ENCODE data around the gene KSR2. TPM values are rescaled to one million over a fixed set of nuclear protein-coding genes. Genes with fewer than 3 reads are reported as not detected.

KSR2 gene
- total and polyA plus RNA-seq, 2 donors from 2014 or later: 0.34 to 2.9 TPM

DNA sequence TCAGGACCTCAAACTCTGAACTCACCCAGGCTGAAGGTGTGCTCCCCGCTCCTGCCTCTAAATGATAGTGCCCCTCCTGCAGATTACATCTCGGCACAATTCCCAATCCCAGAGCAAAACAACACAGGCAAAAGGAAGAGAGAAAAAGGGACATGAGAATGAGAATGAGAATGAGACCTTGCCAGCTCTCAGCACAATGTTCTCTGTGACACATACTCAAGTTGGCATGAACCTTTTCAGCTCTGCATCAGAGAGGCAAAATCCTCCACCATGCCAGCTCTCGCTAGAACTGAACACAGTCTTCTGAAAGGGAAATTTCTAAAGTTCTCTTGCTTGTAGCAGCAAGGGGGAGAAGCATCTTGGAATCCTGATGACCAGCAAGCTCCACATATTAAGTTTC lies 84.6 kb downstream of the KSR2 start:
- DNase-seq (no peak), FAIRE-seq (no peak)
- H3K9ac ChIP-seq (ENCODE audit: low read length in 3 of 3): no peak overlapping the region
- H3K36me3 ChIP-seq (ENCODE audit: control insufficient read depth in 2 of 3, insufficient read depth in 3 of 3, low read length in 3 of 3): no peaks in the 10 kb centered on the region
- no peaks in the 10 kb centered on the region for H3K27me3 ChIP-seq (ENCODE audit: control insufficient read depth, insufficient read depth, low read length)
- no peak overlapping the region for H3K4me3 ChIP-seq (ENCODE audit: low read length in 3 of 3)
- no peak overlapping the region for H3K27ac ChIP-seq (ENCODE audit: low read depth in 2 of 2, low read length in 2 of 2)
- H3K4me1 ChIP-seq (ENCODE audit: control insufficient read depth in 2 of 3, insufficient read depth in 2 of 3, low read depth in 1 of 3, low read length in 3 of 3): no peaks in the 10 kb centered on the region
- H3K9me3 ChIP-seq (ENCODE audit: control insufficient read depth in 2 of 3, insufficient read depth in 1 of 3, low read length in 3 of 3): no peaks in the 10 kb centered on the region
- TF ChIP-seq CTCF (IDR thresholded peaks at IDR 0.05; ENCODE audit: borderline replicate concordance, extremely low read depth, insufficient read depth): no peak
- intact Hi-C loops (cut with DNase I): no loop called here

GRCh38 chr12:117882603-117883184 lies 86.1 kb downstream of the KSR2 start:
- H3K4me3 ChIP-seq (ENCODE audit: low read length in 3 of 3): no peak overlapping the region
- no peaks in the 10 kb centered on the region for H3K9me3 ChIP-seq (ENCODE audit: control insufficient read depth in 2 of 3, insufficient read depth in 1 of 3, low read length in 3 of 3)
- no peaks in the 10 kb centered on the region for H3K36me3 ChIP-seq (ENCODE audit: control insufficient read depth in 2 of 3, insufficient read depth in 3 of 3, low read length in 3 of 3)
- intact Hi-C loops (cut with DNase I): no loop called here
- FAIRE-seq: no peak
- DNase-seq: no peak
- no peaks in the 10 kb centered on the region for H3K27me3 ChIP-seq (ENCODE audit: control insufficient read depth, insufficient read depth, low read length)
- no peak for TF ChIP-seq CTCF (IDR thresholded peaks at IDR 0.05; ENCODE audit: borderline replicate concordance, extremely low read depth, insufficient read depth)
- H3K9ac ChIP-seq (ENCODE audit: low read length in 3 of 3): no peak overlapping the region
- H3K27ac ChIP-seq (ENCODE audit: low read depth in 2 of 2, low read length in 2 of 2): no peak overlapping the region
- H3K4me1 ChIP-seq (ENCODE audit: control insufficient read depth in 2 of 3, insufficient read depth in 2 of 3, low read depth in 1 of 3, low read length in 3 of 3): no peaks in the 10 kb centered on the region

GRCh38 chr12:117882181-117882580 lies 86.6 kb downstream of the KSR2 start:
- no peaks in the 10 kb centered on the region for H3K27me3 ChIP-seq (ENCODE audit: control insufficient read depth, insufficient read depth, low read length)
- no peak overlapping the region for H3K9ac ChIP-seq (ENCODE audit: low read length in 3 of 3)
- no peak for DNase-seq
- intact Hi-C loops (cut with DNase I): no loop called here
- H3K27ac ChIP-seq (ENCODE audit: low read depth in 2 of 2, low read length in 2 of 2): no peak overlapping the region
- no peak overlapping the region for H3K4me3 ChIP-seq (ENCODE audit: low read length in 3 of 3)
- no peak for FAIRE-seq
- no peaks in the 10 kb centered on the region for H3K9me3 ChIP-seq (ENCODE audit: control insufficient read depth in 2 of 3, insufficient read depth in 1 of 3, low read length in 3 of 3)
- no peaks in the 10 kb centered on the region for H3K36me3 ChIP-seq (ENCODE audit: control insufficient read depth in 2 of 3, insufficient read depth in 3 of 3, low read length in 3 of 3)
- TF ChIP-seq CTCF (IDR thresholded peaks at IDR 0.05; ENCODE audit: borderline replicate concordance, extremely low read depth, insufficient read depth): no peak
- H3K4me1 ChIP-seq (ENCODE audit: control insufficient read depth in 2 of 3, insufficient read depth in 2 of 3, low read depth in 1 of 3, low read length in 3 of 3): no peaks in the 10 kb centered on the region

DNA sequence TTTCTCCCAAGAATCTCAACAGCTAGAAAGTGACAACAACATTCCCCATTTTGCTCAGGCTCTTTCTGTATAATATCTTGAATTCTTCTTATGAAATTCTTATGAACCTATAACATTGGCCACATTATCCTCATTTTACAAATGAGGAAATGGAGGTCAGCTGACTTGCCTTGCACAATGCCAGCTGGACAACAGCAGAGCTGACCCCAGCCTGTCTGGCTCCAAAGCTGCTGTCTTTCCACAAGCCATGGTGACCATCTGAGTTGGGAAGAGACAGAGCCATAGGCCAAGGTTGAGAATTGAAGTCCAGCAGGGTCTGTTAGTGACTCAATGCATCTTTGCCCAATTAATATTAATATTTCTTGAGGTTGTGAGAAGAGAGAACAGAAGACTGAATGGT lies 87.3 kb downstream of the KSR2 start:
- no peak overlapping the region for H3K4me3 ChIP-seq (ENCODE audit: low read length in 3 of 3)
- intact Hi-C loops (cut with DNase I): no loop called here
- no peaks in the 10 kb centered on the region for H3K4me1 ChIP-seq (ENCODE audit: control insufficient read depth in 2 of 3, insufficient read depth in 2 of 3, low read depth in 1 of 3, low read length in 3 of 3)
- no peak overlapping the region for H3K27ac ChIP-seq (ENCODE audit: low read depth in 2 of 2, low read length in 2 of 2)
- no peak for TF ChIP-seq CTCF (IDR thresholded peaks at IDR 0.05; ENCODE audit: borderline replicate concordance, extremely low read depth, insufficient read depth)
- DNase-seq: no peak
- H3K9ac ChIP-seq (ENCODE audit: low read length in 3 of 3): no peak overlapping the region
- FAIRE-seq: no peak
- no peaks in the 10 kb centered on the region for H3K36me3 ChIP-seq (ENCODE audit: control insufficient read depth in 2 of 3, insufficient read depth in 3 of 3, low read length in 3 of 3)
- no peaks in the 10 kb centered on the region for H3K9me3 ChIP-seq (ENCODE audit: control insufficient read depth in 2 of 3, insufficient read depth in 1 of 3, low read length in 3 of 3)
- H3K27me3 ChIP-seq (ENCODE audit: control insufficient read depth, insufficient read depth, low read length): no peaks in the 10 kb centered on the region
